SK-N-SH (cell line): Measurements from ENCODE around the gene KIAA0513. TPM values are rescaled to one million over a fixed set of nuclear protein-coding genes. Genes with fewer than 3 reads are reported as not detected.

Source experiments
- CTCF ChIA-PET: fragments of 300-600, 350-600 bp; formaldehyde crosslinking; extraction: SDS; loops from one replicate; lab custom pipeline; 2021; lab: Yijun Ruan, JAX
- POLR2A ChIA-PET: fragments of 350-600 bp; sonication (Branson Sonifier 250); formaldehyde crosslinking; extraction: SDS; loops from one replicate; lab custom pipeline; 2020; ENCODE audit warnings: antibody characterized with exemption, inconsistent platforms; lab: Yijun Ruan, JAX
- DNase-seq: peaks from one replicate; pipeline ENCODE4 v3.0.0; 2012
- H2AFZ ChIP-seq: fragments of 200-600 bp; sonication (generic); 2 replicates; pipeline ENCODE4 v1.8.1; 2016; ENCODE audit warnings: antibody characterized with exemption, mild to moderate bottlenecking, low read depth
- H3F3A ChIP-seq: fragments of 200-600 bp; sonication (generic); replicated peaks from 2 replicates; pipeline ENCODE3; 2016; ENCODE audit warnings: antibody characterized with exemption, mild to moderate bottlenecking; ENCODE audit not compliant: insufficient read depth
- H3K27ac ChIP-seq, 2 experiments: fragments of 200-500 bp in 1 of 2; fragments of 200-600 bp in 1 of 2; sonication (Bioruptor generic) in 1 of 2; sonication (generic), shearing (Covaris generic) in 1 of 2; 2 replicates each; pipeline versions ENCODE4 v1.5.1 to v1.6.1; 2014 to 2016; ENCODE audit warnings: low read depth in 2 of 2, inconsistent platforms in 1 of 2, low read length in 1 of 2, mild to moderate bottlenecking in 1 of 2, mixed read lengths in 1 of 2
- H3K27me3 ChIP-seq: fragments of 200-600 bp; sonication (generic), shearing (Covaris generic); 2 replicates; pipeline ENCODE4 v1.6.1; 2016; ENCODE audit warnings: mixed run types; ENCODE audit not compliant: insufficient read depth
- H3K36me3 ChIP-seq, 2 experiments: fragments of 200-500 bp in 1 of 2; fragments of 200-600 bp in 1 of 2; sonication (Bioruptor generic) in 1 of 2; sonication (generic) in 1 of 2; replicated peaks in 1 of 2; 2 replicates each; pipeline versions ENCODE3 to v1.5.1; 2014 to 2016; ENCODE audit warnings: low read length in 1 of 2, mild to moderate bottlenecking in 1 of 2; ENCODE audit not compliant: insufficient read depth in 2 of 2, control insufficient read depth in 1 of 2
- H3K4me1 ChIP-seq, 2 experiments: fragments of 200-500 bp in 1 of 2; fragments of 200-600 bp in 1 of 2; sonication (Bioruptor generic) in 1 of 2; sonication (generic), shearing (Covaris generic) in 1 of 2; 2 replicates each; pipeline versions ENCODE4 v1.5.1 to v1.6.1; 2014 to 2016; ENCODE audit warnings: low read depth in 1 of 2, low read length in 1 of 2, mixed run types in 1 of 2; ENCODE audit not compliant: insufficient read depth in 2 of 2, control insufficient read depth in 1 of 2
- H3K4me2 ChIP-seq: fragments of 200-600 bp; sonication (generic), shearing (Covaris generic); 2 replicates; pipeline ENCODE4 v1.6.1; 2017; ENCODE audit warnings: mixed run types
- H3K4me3 ChIP-seq, 2 experiments: fragments of 200-500 bp in 1 of 2; fragments of 200-600 bp in 1 of 2; sonication (Bioruptor generic) in 1 of 2; sonication (generic), shearing (Covaris generic) in 1 of 2; 2 replicates each; pipeline versions ENCODE4 v1.5.1 to v1.8.1; 2014 to 2016; ENCODE audit warnings: low read depth in 2 of 2, inconsistent platforms in 1 of 2, low read length in 1 of 2, mild to moderate bottlenecking in 1 of 2, mixed read lengths in 1 of 2, moderate library complexity in 1 of 2
- H3K79me2 ChIP-seq: fragments of 200-600 bp; sonication (generic); 2 replicates; pipeline ENCODE4 v1.8.1; 2017; ENCODE audit warnings: mild to moderate bottlenecking; ENCODE audit not compliant: insufficient read depth
- H3K9ac ChIP-seq: fragments of 200-600 bp; sonication (generic); 2 replicates; pipeline ENCODE4 v1.6.1; 2017; ENCODE audit warnings: mixed run types
- H3K9me2 ChIP-seq: fragments of 200-600 bp; sonication (generic); 2 replicates; pipeline ENCODE4 v1.6.1; 2017; ENCODE audit warnings: mixed run types
- H3K9me3 ChIP-seq: fragments of 200-600 bp; sonication (generic); 2 replicates; pipeline ENCODE4 v1.6.1; 2017; ENCODE audit warnings: mixed run types, mild to moderate bottlenecking, moderate library complexity
- H4K20me1 ChIP-seq: fragments of 200-600 bp; sonication (generic); 2 replicates; pipeline ENCODE4 v1.6.1; 2017; ENCODE audit warnings: mild to moderate bottlenecking, mixed run types; ENCODE audit not compliant: insufficient read depth
- CHD2 ChIP-seq: fragments of 150-350 bp; IDR thresholded peaks from 2 replicates; pipeline ENCODE4 v1.6.1; 2018; ENCODE audit warnings: low read length; ENCODE audit not compliant: partially characterized antibody
- ELF1 ChIP-seq: IDR thresholded peaks from 2 replicates; pipeline ENCODE4 v1.4.0; 2012
- EP300 ChIP-seq, 2 experiments: IDR thresholded peaks; 2 replicates each; pipeline versions ENCODE4 v1.4.0 to v1.6.1; 2012; ENCODE audit warnings: borderline replicate concordance in 1 of 2, low read depth in 1 of 2, low read length in 1 of 2
- EZH2phosphoT487 ChIP-seq: fragments of 200-600 bp; sonication (generic); IDR thresholded peaks from 2 replicates; pipeline ENCODE4 v1.6.1; 2017; ENCODE audit warnings: low read depth, mixed run types, mild to moderate bottlenecking, antibody characterized with exemption, moderate library complexity, borderline replicate concordance
- FOSL2 ChIP-seq: IDR thresholded peaks from 2 replicates; pipeline ENCODE4 v1.4.0; 2012; ENCODE audit warnings: low read depth, mild to moderate bottlenecking, moderate library complexity, borderline replicate concordance
- FOXM1 ChIP-seq: IDR thresholded peaks from 2 replicates; pipeline ENCODE4 v1.4.0; 2012; ENCODE audit warnings: low read depth, mild to moderate bottlenecking
- GATA2 ChIP-seq: sonication (generic); formaldehyde crosslinking; IDR thresholded peaks from 2 replicates; pipeline ENCODE4 v1.5.0; 2020; ENCODE audit warnings: mild to moderate bottlenecking, missing genetic modification reagents
- JUND ChIP-seq: IDR thresholded peaks from 2 replicates; pipeline ENCODE4 v1.4.0; 2012
- NFIC ChIP-seq: IDR thresholded peaks from 2 replicates; pipeline ENCODE4 v1.4.0; 2012; ENCODE audit warnings: borderline replicate concordance
- NRF1 ChIP-seq: IDR thresholded peaks from 2 replicates; pipeline ENCODE4 v1.6.1; 2012; ENCODE audit warnings: low read depth, mild to moderate bottlenecking, low read length
- RAD21 ChIP-seq: IDR thresholded peaks from 2 replicates; pipeline ENCODE4 v1.6.1; 2012; ENCODE audit warnings: mild to moderate bottlenecking, low read length
- RXRA ChIP-seq: IDR thresholded peaks from 2 replicates; pipeline ENCODE4 v1.4.0; 2012; ENCODE audit warnings: low read depth, mild to moderate bottlenecking, borderline replicate concordance
- SMC3 ChIP-seq: IDR thresholded peaks from 2 replicates; pipeline ENCODE4 v1.6.1; 2012; ENCODE audit warnings: low read depth, low read length, improper control_type of control experiment
- TCF12 ChIP-seq: IDR thresholded peaks from 2 replicates; pipeline ENCODE4 v1.4.0; 2012
- TEAD4 ChIP-seq: IDR thresholded peaks from 2 replicates; pipeline ENCODE4 v1.4.0; 2012; ENCODE audit warnings: mild to moderate bottlenecking, borderline replicate concordance; ENCODE audit not compliant: insufficient read depth
- YY1 ChIP-seq: IDR thresholded peaks from 2 replicates; pipeline ENCODE4 v1.4.0; 2012; ENCODE audit warnings: low read depth, mild to moderate bottlenecking
- WGBS: methylation state at CpG from one replicate; pipeline ENCODE4 v1.1.6; 2017; ENCODE audit warnings: low lambda C conversion rate; 5-methylcytosine and 5-hydroxymethylcytosine counted together
- polyA plus RNA-seq, 3 experiments: library from polyadenylated mRNA; depleted of rRNA; stranded (reverse); fragments of >200 nt; gene quantifications; 2 replicates each; pipeline ENCODE4 v1.2.3, GENCODE V29; 2012
- TF ChIP-seq, protein P1 (sequence below): IDR thresholded peaks from 2 replicates; pipeline ENCODE4; 2012
- TF ChIP-seq, protein P2 (sequence below): IDR thresholded peaks from 2 replicates; pipeline ENCODE4 v1.6.1; 2012; ENCODE audit warnings: mild to moderate bottlenecking, low read depth, low read length, moderate library complexity
- TF ChIP-seq, protein P3 (sequence below): IDR thresholded peaks from 2 replicates; pipeline ENCODE4 v1.4.0; 2012; ENCODE audit warnings: low read depth, borderline replicate concordance
- TF ChIP-seq, protein P4 (sequence below): IDR thresholded peaks from 2 replicates; pipeline ENCODE4 v1.4.0; 2012; ENCODE audit warnings: low read depth, borderline replicate concordance

KIAA0513 gene
- polyA plus RNA-seq, 1 of the 3 experiments (the other 2 are of a cell fraction) = 6.5 TPM

DNA sequence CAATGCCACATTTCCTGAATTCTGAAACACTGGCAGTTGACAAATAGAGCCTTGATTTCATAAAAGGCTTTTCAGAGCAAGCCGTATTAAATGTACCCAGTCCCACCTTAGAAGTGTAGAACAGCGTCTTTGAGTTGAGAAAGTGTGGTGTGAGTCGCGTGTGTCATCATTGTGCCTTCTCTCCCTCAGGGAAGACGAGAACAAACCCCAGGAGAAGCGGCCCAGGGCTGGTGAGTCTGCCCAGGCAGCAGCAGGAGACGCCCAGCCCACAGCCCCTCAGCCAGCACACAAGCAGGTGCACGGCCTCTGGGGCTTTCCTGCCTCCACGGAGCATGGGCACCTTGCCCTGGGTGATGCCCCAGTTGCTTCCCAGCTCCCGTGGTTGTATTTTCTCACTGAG is 50.6 kb downstream of the KIAA0513 start:
- H3K9ac ChIP-seq = no peak overlapping the region
- H3K27me3 ChIP-seq = no peaks in the 10 kb centered on the region
- H3K79me2 ChIP-seq = no peaks in the 10 kb centered on the region
- no peak overlapping the region for H2AFZ ChIP-seq
- no peaks in the 10 kb centered on the region for H3K9me2 ChIP-seq
- H3K4me2 ChIP-seq = no peak overlapping the region
- ChIA-PET CTCF (no interaction called here), POLR2A (no interaction called here)
- H3K9me3 ChIP-seq = no peaks in the 10 kb centered on the region
- no peak for DNase-seq
- no peak overlapping the region for H3K27ac ChIP-seq
- peaks cover 0 to 4% of the 10 kb centered on the region in 2 experiments; a peak in 1 of 4 replicates for H3K4me1 ChIP-seq
- no peak overlapping the region for H3K4me3 ChIP-seq
- WGBS = 88% methylated on average over 8 of the region's 10 CpGs
- H3F3A ChIP-seq = no peaks in the 10 kb centered on the region
- H4K20me1 ChIP-seq = no peaks in the 10 kb centered on the region
- TF ChIP-seq NFIC = no peak
- TF ChIP-seq NRF1 = no peak
- TF ChIP-seq SMC3 = no peak
- TF ChIP-seq, protein P1, sequence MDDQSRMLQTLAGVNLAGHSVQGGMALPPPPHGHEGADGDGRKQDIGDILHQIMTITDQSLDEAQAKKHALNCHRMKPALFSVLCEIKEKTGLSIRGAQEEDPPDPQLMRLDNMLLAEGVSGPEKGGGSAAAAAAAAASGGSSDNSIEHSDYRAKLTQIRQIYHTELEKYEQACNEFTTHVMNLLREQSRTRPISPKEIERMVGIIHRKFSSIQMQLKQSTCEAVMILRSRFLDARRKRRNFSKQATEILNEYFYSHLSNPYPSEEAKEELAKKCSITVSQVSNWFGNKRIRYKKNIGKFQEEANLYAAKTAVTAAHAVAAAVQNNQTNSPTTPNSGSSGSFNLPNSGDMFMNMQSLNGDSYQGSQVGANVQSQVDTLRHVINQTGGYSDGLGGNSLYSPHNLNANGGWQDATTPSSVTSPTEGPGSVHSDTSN = no peak
- no peak for TF ChIP-seq EZH2phosphoT487
- TF ChIP-seq CHD2 = no peak
- TF ChIP-seq TEAD4 = no peak
- TF ChIP-seq GATA2 (CRISPR knock-in tag) = no peak
- TF ChIP-seq JUND = no peak
- no peak for TF ChIP-seq YY1
- TF ChIP-seq, protein P2, sequence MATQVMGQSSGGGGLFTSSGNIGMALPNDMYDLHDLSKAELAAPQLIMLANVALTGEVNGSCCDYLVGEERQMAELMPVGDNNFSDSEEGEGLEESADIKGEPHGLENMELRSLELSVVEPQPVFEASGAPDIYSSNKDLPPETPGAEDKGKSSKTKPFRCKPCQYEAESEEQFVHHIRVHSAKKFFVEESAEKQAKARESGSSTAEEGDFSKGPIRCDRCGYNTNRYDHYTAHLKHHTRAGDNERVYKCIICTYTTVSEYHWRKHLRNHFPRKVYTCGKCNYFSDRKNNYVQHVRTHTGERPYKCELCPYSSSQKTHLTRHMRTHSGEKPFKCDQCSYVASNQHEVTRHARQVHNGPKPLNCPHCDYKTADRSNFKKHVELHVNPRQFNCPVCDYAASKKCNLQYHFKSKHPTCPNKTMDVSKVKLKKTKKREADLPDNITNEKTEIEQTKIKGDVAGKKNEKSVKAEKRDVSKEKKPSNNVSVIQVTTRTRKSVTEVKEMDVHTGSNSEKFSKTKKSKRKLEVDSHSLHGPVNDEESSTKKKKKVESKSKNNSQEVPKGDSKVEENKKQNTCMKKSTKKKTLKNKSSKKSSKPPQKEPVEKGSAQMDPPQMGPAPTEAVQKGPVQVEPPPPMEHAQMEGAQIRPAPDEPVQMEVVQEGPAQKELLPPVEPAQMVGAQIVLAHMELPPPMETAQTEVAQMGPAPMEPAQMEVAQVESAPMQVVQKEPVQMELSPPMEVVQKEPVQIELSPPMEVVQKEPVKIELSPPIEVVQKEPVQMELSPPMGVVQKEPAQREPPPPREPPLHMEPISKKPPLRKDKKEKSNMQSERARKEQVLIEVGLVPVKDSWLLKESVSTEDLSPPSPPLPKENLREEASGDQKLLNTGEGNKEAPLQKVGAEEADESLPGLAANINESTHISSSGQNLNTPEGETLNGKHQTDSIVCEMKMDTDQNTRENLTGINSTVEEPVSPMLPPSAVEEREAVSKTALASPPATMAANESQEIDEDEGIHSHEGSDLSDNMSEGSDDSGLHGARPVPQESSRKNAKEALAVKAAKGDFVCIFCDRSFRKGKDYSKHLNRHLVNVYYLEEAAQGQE = no peak
- H3K36me3 ChIP-seq = peaks cover 0 to 6% of the 10 kb centered on the region in 2 experiments

DNA sequence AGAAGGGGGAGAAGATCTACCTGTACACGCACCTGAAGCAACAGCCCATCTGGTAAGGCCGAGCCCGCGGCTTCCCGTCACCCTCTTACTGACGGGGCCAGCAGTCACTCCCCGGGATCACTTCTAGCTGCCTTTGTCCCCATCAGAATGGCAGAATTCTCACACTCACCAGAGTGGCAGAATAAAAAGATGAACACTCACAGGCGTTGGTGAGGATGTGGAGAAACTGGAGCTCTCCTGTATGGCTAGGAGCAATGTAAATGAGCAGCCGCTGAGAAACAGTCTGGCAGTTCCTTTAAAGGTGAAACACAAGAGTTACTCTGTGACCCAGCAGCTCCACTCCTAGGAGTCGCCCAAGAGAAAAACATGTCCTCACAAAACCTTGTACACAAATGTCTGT is 51.4 kb downstream of the KIAA0513 start:
- TF ChIP-seq JUND = no peak
- TF ChIP-seq RXRA = no peak
- no peak for TF ChIP-seq NRF1
- TF ChIP-seq, protein P3, sequence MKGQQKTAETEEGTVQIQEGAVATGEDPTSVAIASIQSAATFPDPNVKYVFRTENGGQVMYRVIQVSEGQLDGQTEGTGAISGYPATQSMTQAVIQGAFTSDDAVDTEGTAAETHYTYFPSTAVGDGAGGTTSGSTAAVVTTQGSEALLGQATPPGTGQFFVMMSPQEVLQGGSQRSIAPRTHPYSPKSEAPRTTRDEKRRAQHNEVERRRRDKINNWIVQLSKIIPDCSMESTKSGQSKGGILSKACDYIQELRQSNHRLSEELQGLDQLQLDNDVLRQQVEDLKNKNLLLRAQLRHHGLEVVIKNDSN = no peak
- TF ChIP-seq TEAD4 = no peak
- no peak for TF ChIP-seq RAD21
- TF ChIP-seq EZH2phosphoT487 = no peak
- no peak for TF ChIP-seq FOSL2
- no peak for TF ChIP-seq EP300 (IDR thresholded peaks at IDR 0.05; ENCODE audit: borderline replicate concordance in 1 of 2, low read depth in 1 of 2, low read length in 1 of 2)
- no peak for TF ChIP-seq ELF1
- TF ChIP-seq, protein P4, sequence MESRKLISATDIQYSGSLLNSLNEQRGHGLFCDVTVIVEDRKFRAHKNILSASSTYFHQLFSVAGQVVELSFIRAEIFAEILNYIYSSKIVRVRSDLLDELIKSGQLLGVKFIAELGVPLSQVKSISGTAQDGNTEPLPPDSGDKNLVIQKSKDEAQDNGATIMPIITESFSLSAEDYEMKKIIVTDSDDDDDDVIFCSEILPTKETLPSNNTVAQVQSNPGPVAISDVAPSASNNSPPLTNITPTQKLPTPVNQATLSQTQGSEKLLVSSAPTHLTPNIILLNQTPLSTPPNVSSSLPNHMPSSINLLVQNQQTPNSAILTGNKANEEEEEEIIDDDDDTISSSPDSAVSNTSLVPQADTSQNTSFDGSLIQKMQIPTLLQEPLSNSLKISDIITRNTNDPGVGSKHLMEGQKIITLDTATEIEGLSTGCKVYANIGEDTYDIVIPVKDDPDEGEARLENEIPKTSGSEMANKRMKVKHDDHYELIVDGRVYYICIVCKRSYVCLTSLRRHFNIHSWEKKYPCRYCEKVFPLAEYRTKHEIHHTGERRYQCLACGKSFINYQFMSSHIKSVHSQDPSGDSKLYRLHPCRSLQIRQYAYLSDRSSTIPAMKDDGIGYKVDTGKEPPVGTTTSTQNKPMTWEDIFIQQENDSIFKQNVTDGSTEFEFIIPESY = no peak
- TF ChIP-seq FOXM1 = no peak
- no peak for TF ChIP-seq TCF12
- H3K79me2 ChIP-seq = no peaks in the 10 kb centered on the region
- ChIA-PET CTCF (interaction anchor here (0.7 kb wide), 1 partner anchor 8 kb away, joined by 3 read pairs; no protein-coding TSS in a partner anchor), POLR2A (no interaction called here)
- no peaks in the 10 kb centered on the region for H3K9me2 ChIP-seq
- peaks cover 0 to 4% of the 10 kb centered on the region in 2 experiments; a peak in 1 of 4 replicates for H3K4me1 ChIP-seq
- 91% methylated on average over 10 of the region's 10 CpGs for WGBS
- H4K20me1 ChIP-seq = no peaks in the 10 kb centered on the region
- H3K27ac ChIP-seq = no peak overlapping the region
- H3K4me2 ChIP-seq = no peak overlapping the region
- no peaks in the 10 kb centered on the region for H3K9me3 ChIP-seq
- no peaks in the 10 kb centered on the region for H3F3A ChIP-seq
- no peaks in the 10 kb centered on the region for H3K27me3 ChIP-seq
- H2AFZ ChIP-seq = no peak overlapping the region
- peaks cover 0 to 6% of the 10 kb centered on the region in 2 experiments for H3K36me3 ChIP-seq
- no peak overlapping the region for H3K4me3 ChIP-seq
- no peak overlapping the region for H3K9ac ChIP-seq
- no peak for DNase-seq
